NK-92 treated with Interleukin-12 subunit alpha and Interleukin-12 subunit beta, amount 100 ng/mL, for 24 hours (cell line): ENCODE data around the gene SLC2A13.
"Not testable (repeated sequence)": the region's sequence is repeated elsewhere in the genome, so short reads cannot be mapped to it uniquely, and the experiment has no call there.

ENCODE experiments used
- DNase-seq: peaks from one replicate; lab custom pipeline; 2025; lab: John Stamatoyannopoulos, UW

Gene SLC2A13

DNA sequence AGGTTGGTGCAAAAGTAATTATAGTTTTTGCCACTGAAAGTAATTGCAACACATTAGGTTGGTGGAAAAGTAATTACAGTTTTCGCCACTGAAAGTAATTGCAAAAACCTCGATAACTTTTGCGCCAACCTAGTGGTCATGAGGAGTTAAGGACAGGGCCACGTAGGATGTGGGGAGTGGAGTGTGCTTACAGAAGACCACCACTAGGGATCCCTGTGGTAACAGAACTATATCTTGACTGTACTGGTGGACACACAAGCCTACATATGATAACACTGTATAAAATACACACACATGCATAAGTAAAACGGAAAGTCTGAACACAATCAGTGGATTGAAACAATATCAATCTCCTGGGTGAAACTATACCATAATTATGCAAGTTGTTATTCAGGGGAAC, 298.8 kb downstream of the SLC2A13 start:
- no peak for DNase-seq

GRCh38 chr12:39805651-39806050, 300.2 kb downstream of the SLC2A13 start:
- DNase-seq: no peak

DNA sequence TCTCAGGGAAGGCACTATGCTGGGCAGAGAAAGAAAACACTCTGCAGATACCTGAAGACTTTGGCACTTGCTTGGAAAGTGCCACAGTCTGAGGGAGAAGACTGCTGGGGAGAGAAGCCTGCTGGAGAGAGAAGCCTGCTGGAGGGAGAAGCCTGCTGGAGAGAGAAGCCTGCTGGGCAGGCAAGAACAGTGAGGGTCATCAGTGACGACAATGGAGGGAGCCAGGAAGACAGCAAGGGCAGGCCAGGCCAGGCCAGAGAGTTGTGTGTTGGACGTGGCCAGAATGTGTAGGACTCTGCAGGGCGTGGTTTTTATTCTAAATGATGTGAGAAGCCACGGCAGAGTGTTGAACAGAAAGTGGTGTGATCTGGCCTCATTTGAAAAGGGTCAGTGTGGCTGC, 301.0 kb downstream of the SLC2A13 start:
- DNase-seq: no peak

DNA sequence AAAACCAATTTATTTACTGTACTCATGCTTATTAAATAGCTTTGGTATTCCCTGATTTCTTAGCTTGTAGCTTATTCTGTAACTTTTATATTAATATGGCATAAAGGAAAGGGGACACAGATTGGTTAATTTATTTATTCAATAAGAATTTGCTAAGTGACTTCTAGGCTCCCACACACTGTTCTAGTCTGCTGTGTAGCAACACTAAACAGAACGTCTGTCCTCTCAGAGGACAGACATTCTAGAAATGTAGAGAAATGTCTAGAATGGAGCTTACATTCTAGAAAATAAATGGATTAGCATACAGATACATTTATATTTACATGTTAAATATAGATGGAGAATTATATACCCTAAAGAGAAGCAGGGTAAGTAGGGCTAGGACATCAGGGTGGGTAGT, 301.4 kb downstream of the SLC2A13 start:
- DNase-seq: no peak

- no peak for DNase-seq
Measured at GRCh38 chr12:39803151-39803550, 302.7 kb downstream of the SLC2A13 start.

- no peak for DNase-seq
Measured at GRCh38 chr12:39798977-39799376, 306.9 kb downstream of the SLC2A13 start.

DNA sequence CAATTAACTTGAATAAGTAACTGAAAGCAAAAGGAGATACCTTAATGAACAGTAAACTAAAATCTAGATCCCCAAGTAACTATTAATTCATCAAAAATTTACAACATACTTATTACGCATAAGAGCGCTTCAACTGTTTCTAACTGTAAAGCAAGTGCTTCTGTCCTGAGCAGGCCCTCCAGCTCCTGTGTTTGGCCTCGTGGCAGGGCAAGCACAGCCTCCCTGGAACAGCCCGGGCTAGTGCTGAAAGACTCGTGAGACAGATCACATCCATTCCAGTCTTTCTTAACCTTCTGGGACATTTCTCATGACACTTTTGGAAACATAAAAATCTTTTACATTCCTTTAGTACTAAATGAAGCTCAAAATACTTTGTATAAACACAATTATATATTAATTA, 307.5 kb downstream of the SLC2A13 start:
- DNase-seq: no peak

DNA sequence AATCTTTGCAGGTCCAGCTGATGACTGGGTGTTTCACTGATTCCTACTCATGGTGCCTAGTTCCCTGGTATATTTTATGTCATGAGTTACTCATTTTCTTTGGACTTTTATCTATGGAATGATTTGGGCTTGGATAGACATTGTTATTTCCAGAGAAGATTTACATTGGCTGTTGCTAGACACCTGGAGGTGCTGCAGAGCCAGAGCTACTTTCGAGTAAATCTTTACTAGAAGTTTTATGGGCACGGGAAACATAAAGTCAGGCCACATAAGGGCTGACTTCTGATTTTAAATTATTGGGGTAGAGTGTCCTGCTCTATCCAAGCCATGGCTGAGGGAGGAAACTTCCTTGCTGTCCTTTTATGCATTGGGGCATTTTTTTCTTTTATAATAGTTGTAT, 310.4 kb downstream of the SLC2A13 start:
- no peak for DNase-seq

DNA sequence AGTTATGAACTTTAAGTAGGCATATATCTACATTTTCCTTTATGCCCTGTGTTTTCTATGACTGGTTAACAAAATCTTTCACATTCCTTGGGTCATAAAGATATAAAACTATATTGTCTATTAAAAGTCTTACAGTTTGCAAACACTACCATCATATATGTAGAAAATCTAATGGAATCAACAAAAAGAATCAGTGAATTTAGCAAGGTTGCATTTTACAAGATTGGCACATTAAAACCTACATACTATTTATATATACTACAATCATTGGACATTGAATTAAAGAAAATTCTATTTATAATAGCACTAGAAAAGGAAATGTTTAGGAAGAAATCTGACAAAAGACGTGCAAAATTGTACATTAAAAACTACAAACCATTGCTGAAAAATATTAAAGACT, 312.9 kb downstream of the SLC2A13 start:
- no peak for DNase-seq

- DNase-seq: no peak
Measured at GRCh38 chr12:39788239-39788638, 317.6 kb downstream of the SLC2A13 start.

DNA sequence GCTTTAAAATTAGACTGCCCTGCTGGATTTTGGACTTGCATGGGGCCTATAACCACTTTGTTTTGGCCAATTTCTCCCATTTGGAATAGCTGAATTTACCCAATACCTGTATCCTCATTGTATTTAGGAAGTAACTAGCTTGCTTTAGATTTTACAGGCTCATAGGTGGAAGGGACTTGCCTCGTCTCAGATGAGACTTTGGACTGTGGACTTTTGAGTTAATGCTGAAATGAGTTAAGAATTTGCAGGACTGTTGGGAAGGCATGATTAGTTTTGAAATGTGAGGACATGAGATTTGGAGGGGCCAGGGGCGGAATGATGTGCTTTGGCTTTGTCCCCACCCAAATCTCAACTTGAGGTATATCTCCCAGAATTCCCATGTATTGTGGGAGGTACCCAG, 320.1 kb downstream of the SLC2A13 start:
- DNase-seq: not testable (repeated sequence)

DNA sequence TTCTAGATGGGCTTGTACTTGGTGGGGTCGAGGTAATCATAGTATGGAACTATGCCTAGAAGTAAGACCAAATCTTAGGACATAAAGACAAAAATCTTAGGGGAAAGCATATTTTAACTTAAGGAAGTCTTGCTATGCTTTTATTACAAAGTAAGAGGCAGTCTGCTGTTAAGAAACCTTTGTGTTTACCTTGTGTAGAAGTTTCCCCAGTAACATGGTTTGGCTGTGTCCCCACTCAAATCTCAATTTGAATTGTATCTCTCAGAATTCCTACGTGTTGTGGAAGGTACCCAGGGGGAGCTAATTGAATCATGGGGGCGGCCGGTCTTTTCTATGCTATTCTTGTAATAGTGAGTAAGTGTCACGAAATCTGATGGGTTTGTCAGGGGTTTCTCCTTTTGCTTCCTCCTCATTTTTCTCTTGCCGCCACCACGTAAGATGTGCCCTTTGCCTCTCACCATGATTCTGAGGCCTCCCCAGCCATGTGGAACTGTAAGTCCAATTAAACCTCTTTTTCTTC, 323.8 kb downstream of the SLC2A13 start:
- no peak for DNase-seq

GRCh38 chr12:39780913-39781446, 324.9 kb downstream of the SLC2A13 start:
- no peak for DNase-seq

GRCh38 chr12:39780411-39780912, 325.4 kb downstream of the SLC2A13 start:
- DNase-seq: no peak

DNA sequence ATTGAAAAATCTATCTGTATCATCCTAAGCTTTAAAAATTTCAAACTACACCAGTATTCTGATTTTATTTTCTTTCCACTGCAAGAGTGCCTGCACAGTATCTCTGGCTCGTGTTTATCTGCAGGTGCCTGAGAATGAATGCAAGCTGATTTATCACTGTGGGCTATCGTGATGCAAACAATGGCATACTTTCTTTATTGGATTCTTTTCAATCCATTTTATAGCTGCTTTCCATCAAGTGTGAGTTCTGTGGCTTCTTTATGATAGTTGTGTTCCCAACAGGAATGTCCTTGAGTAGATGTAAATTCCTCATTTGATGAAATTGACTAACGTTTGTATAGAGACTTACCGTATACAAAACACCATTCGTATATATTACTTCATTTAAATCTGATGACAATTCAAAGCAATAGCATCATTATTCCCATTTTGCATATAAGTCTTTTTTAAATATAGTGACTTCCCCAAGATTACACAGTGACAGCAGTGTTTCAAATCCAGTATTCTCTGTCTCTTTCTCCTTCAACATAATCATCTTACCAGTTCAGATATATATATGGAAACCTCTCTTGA, 326.0 kb downstream of the SLC2A13 start:
- DNase-seq: no peak

GRCh38 chr12:39777465-39777864, 328.4 kb downstream of the SLC2A13 start:
- no peak for DNase-seq

GRCh38 chr12:39773266-39773665, 332.6 kb downstream of the SLC2A13 start:
- DNase-seq: no peak

GRCh38 chr12:39772821-39773259, 333.0 kb downstream of the SLC2A13 start:
- no peak for DNase-seq

GRCh38 chr12:39771456-39771855, 334.4 kb downstream of the SLC2A13 start:
- no peak for DNase-seq

DNA sequence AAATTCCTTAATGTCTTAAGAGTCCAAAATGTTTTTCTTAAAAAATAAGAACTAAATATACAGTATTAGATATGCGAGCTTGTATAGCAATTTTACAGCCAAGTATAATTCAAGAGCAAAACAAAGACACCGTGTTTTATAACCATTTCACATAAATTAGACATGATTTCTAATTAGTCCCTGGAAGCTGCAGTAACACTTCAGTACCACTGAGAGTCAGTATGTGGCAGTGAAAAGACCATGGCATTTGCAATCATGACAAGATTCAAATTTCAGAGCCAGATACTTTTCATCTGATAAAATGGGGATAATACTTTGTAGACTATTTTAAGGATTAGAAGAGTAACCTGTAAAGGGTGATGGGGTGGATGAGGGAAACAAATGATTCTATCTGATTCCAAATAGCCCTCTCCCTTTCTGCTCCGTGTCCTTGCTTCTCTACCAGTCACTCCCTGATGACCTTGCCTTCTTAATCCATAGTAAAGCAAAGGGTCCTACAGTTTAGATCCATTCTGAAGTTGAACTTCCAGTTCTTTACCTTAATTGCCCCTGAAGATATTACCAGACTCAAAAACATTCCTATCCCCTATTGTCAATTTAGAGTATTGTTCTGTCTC, 340.8 kb downstream of the SLC2A13 start:
- no peak for DNase-seq

DNA sequence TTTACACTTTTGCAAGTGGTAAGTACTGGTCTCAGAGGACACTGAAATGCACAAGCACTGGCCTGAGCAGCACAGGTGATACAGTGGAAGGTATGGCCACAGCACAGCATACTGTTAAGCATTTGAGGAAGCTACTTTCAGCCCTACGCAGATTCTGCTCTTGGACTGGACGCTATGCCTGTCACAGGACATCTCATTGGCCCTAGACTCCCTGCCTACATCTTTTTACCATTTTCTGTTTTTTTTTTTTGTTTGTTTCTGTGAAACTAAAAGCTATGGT, 342.1 kb downstream of the SLC2A13 start:
- DNase-seq: no peak

DNA sequence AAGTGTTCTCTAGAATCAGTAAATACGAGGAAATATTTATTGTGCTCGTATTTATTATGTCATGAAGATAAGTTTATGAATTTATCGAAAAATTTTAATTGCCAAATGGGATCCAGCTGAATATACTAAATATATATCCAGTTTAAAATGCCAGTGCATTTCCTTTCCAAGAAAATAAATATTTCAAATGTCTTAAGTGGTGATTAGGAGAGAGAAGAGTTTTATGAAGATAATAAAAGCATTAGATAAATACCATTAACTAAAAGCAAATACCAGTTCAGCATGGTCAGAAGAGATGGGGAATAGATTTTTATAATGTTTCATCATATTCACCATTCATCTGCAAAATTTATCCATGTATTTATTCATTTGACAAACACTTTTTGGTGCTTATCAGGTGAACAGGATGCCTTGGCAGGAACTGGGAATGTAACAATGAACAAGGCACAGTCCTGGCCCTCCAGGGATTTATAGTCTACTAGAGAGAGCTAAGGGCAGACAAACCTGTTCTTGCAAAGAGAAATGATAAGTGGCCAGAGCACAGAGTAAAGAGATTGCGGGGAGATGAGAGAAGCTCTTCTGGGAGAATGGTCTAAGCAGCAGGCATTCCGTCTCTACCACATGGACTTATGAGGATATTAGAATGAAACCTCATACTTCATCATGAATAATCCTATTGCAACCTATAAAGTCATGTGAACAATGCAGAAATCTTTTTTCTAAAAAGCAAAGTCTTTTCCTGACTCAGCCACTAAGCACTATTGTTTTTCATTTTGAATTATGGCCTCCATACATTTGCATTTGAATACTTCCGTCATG, 342.6 kb downstream of the SLC2A13 start:
- no peak for DNase-seq

- DNase-seq: no peak
Measured at GRCh38 chr12:39755478-39755877, 350.4 kb downstream of the SLC2A13 start.
